ENCODE data around the gene DLGAP5.

Gene DLGAP5

GRCh38 chr14:55188686-55189295 lies 2.6 kb downstream of the DLGAP5 start:
- H3K4me3 ChIP-seq (ENCODE audit: low read depth, low read length) = no peak overlapping the region

GRCh38 chr14:55180434-55180833 lies 11.0 kb downstream of the DLGAP5 start:
- TF ChIP-seq CTCF (IDR thresholded peaks at IDR 0.05; ENCODE audit: borderline replicate concordance, insufficient read depth, low read depth, low read length) = no peak
- no peak overlapping the region for H3K4me3 ChIP-seq (ENCODE audit: low read depth, low read length)

More at GRCh38 chr14:55188686-55189295, 2.6 kb downstream of the DLGAP5 start:
- TF ChIP-seq CTCF (IDR thresholded peaks at IDR 0.05; ENCODE audit: borderline replicate concordance, insufficient read depth, low read depth, low read length) = no peak

GRCh38 chr14:55180006-55180405 lies 11.4 kb downstream of the DLGAP5 start:
- TF ChIP-seq CTCF (IDR thresholded peaks at IDR 0.05; ENCODE audit: borderline replicate concordance, insufficient read depth, low read depth, low read length) = no peak
- H3K4me3 ChIP-seq (ENCODE audit: low read depth, low read length) = no peak overlapping the region

GRCh38 chr14:55170526-55170925 lies 20.9 kb downstream of the DLGAP5 start:
- TF ChIP-seq CTCF (IDR thresholded peaks at IDR 0.05; ENCODE audit: borderline replicate concordance, insufficient read depth, low read depth, low read length) = no peak
- H3K4me3 ChIP-seq (ENCODE audit: low read depth, low read length) = no peak overlapping the region

GRCh38 chr14:55160989-55161388 lies 30.4 kb downstream of the DLGAP5 start:
- 0 out of 2 replicates have a peak, but pooled peaks have one; percentile 21 for TF ChIP-seq CTCF (IDR thresholded peaks at IDR 0.05; ENCODE audit: borderline replicate concordance, insufficient read depth, low read depth, low read length)
- H3K4me3 ChIP-seq (ENCODE audit: low read depth, low read length) = no peak overlapping the region

- H3K4me3 ChIP-seq (ENCODE audit: low read depth, low read length) = no peak overlapping the region
- no peak for TF ChIP-seq CTCF (IDR thresholded peaks at IDR 0.05; ENCODE audit: borderline replicate concordance, insufficient read depth, low read depth, low read length)
Observed at GRCh38 chr14:55158412-55158811, 33.0 kb downstream of the DLGAP5 start.

- no peak for TF ChIP-seq CTCF (IDR thresholded peaks at IDR 0.05; ENCODE audit: borderline replicate concordance, insufficient read depth, low read depth, low read length)
- no peak overlapping the region for H3K4me3 ChIP-seq (ENCODE audit: low read depth, low read length)
Observed at GRCh38 chr14:55157080-55157479, 34.3 kb downstream of the DLGAP5 start.
